K562 (cell line): ENCODE results near the gene HAGHL. TPM values are rescaled to one million over a fixed set of nuclear protein-coding genes. Genes with fewer than 3 reads are reported as not detected.

Experiments
- CBX3 ChIP-seq, 2 experiments: IDR thresholded peaks; 1 replicate in 1 of 2; 2 replicates in 1 of 2; pipeline ENCODE4 v1.6.1; 2012; ENCODE audit warnings: inconsistent platforms in 2 of 2, low read length in 2 of 2, borderline replicate concordance in 1 of 2, control low read depth in 1 of 2
- CBX5 ChIP-seq: IDR thresholded peaks from 2 replicates; pipeline ENCODE4 v1.6.1; 2014; ENCODE audit warnings: low read depth, borderline replicate concordance
- CTBP1 ChIP-seq: fragments of 450-650 bp; IDR thresholded peaks from 2 replicates; pipeline ENCODE4 v1.6.1; 2016; ENCODE audit warnings: borderline replicate concordance
- HIVEP1 ChIP-seq: fragments of 250-450 bp; sonication (Bioruptor Pico); IDR thresholded peaks from 2 replicates; pipeline ENCODE4 v1.4.0; 2020; ENCODE audit warnings: mild to moderate bottlenecking
- HMBOX1 ChIP-seq: sonication (generic); IDR thresholded peaks from 2 replicates; pipeline ENCODE4 v1.6.1; 2016
- HNRNPLL ChIP-seq: fragments of 200-400 bp; formaldehyde crosslinking; IDR thresholded peaks from 2 replicates; pipeline ENCODE4 v1.6.1; 2017; ENCODE audit warnings: low read length, low read depth, mild to moderate bottlenecking; ENCODE audit not compliant: poor library complexity, severe bottlenecking
- HOXB6 ChIP-seq: fragments of 250-450 bp; sonication (Bioruptor Pico); IDR thresholded peaks from 2 replicates; pipeline ENCODE4 v1.5.1; 2022; ENCODE audit warnings: mild to moderate bottlenecking, borderline replicate concordance
- MAFK ChIP-seq: IDR thresholded peaks from 2 replicates; pipeline ENCODE4 v1.6.1; 2011; ENCODE audit warnings: low read length, improper control_type of control experiment
- MAX ChIP-seq: sonication (generic); formaldehyde crosslinking; IDR thresholded peaks from 2 replicates; pipeline ENCODE4 v1.9.0; 2022; ENCODE audit warnings: mild to moderate bottlenecking, missing genetic modification reagents
- MCM2 ChIP-seq: fragments of 450-650 bp; IDR thresholded peaks from 2 replicates; pipeline ENCODE4 v1.6.1; 2017; ENCODE audit warnings: low read depth, mild to moderate bottlenecking
- RBM14 ChIP-seq: fragments of 200-400 bp; formaldehyde crosslinking; IDR thresholded peaks from 2 replicates; pipeline ENCODE4 v1.6.1; 2018; ENCODE audit warnings: low read depth, mild to moderate bottlenecking, low read length, moderate library complexity, borderline replicate concordance; ENCODE audit not compliant: insufficient read depth
- SMAD1 ChIP-seq: fragments of 150-350 bp; IDR thresholded peaks from 2 replicates; pipeline ENCODE4 v1.6.1; 2014; ENCODE audit warnings: low read length, low read depth; ENCODE audit not compliant: partially characterized antibody
- SP1 ChIP-seq: sonication (generic); formaldehyde crosslinking; IDR thresholded peaks from 2 replicates; pipeline ENCODE4 v1.8.1; 2022; ENCODE audit warnings: mild to moderate bottlenecking, missing genetic modification reagents
- SPI1 ChIP-seq: IDR thresholded peaks from 2 replicates; pipeline ENCODE4 v1.6.1; 2011; ENCODE audit warnings: low read depth, low read length, control low read depth, borderline replicate concordance
- USF1 ChIP-seq: sonication (generic); formaldehyde crosslinking; IDR thresholded peaks from 2 replicates; pipeline ENCODE4 v1.9.0; 2022; ENCODE audit warnings: mild to moderate bottlenecking, missing genetic modification reagents
- ZNF740 ChIP-seq, 3 experiments: fragments of 200-800 bp in 1 of 3; sonication (Bioruptor generic) in 1 of 3; sonication (generic) in 1 of 3; formaldehyde crosslinking in 1 of 3; IDR thresholded peaks; 2 replicates each; pipeline versions ENCODE4 v1.6.1 to v1.8.0; 2016 to 2022; ENCODE audit warnings: mild to moderate bottlenecking in 2 of 3, missing compliant biosample characterization in 2 of 3, missing genetic modification characterization in 2 of 3, missing genetic modification reagents in 1 of 3
- polyA plus RNA-seq, 8 experiments: library from polyadenylated mRNA; depleted of rRNA in 4 of 8; stranded (reverse) in 5 of 8; unstranded in 3 of 8; fragments of >200 nt; fragmentation: Nextera tagmentation in 2 of 8; fragmentation: Illumina TruSeq in 1 of 8; extraction: Ambion mirVana in 2 of 8; extraction: Trizol in 1 of 8; gene quantifications; 2 replicates each; pipeline versions ENCODE4 v1.2.1 to v1.2.3, GENCODE V29; 2011 to 2014; ENCODE audit warnings: inconsistent platforms in 1 of 8, missing spikeins in 1 of 8
- total RNA-seq, 7 experiments: library from RNA; depleted of rRNA in 6 of 7; stranded (reverse); fragments of >200 nt in 6 of 7; fragmentation: Illumina TruSeq in 2 of 7; extraction: Trizol in 2 of 7; gene quantifications; 2 replicates each; pipeline versions ENCODE4 v1.2.1 to v1.2.3, GENCODE V29; 2011 to 2021; ENCODE audit warnings: low replicate concordance in 1 of 7
- TF ChIP-seq, protein P1 (sequence below): fragments of 250-450 bp; sonication (Bioruptor Pico); IDR thresholded peaks from 2 replicates; pipeline ENCODE4 v1.8.0; 2022; ENCODE audit warnings: moderate library complexity, mild to moderate bottlenecking, inconsistent platforms
- TF ChIP-seq, protein P2 (sequence below): sonication (generic); formaldehyde crosslinking; IDR thresholded peaks from 2 replicates; pipeline ENCODE4 v1.8.0; 2022; ENCODE audit warnings: missing genetic modification reagents, mild to moderate bottlenecking, moderate library complexity, borderline replicate concordance

HAGHL gene
- total and polyA plus RNA-seq, 9 of the 15 experiments (the other 6 are each of a cell fraction or from before 2014, with no cell fraction given) = 0.31 to 83.4 (median 20.7) TPM

GRCh38 chr16:714558-715476 lies 12.1 kb upstream of the HAGHL start, which contains the start of gene METRN (continued):
- TF ChIP-seq, protein P1, sequence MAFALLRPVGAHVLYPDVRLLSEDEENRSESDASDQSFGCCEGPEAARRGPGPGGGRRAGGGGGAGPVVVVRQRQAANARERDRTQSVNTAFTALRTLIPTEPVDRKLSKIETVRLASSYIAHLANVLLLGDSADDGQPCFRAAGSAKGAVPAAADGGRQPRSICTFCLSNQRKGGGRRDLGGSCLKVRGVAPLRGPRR (CRISPR knock-in tag) = no peak
- TF ChIP-seq CBX5 (no peak), HNRNPLL (peak; percentile 16), MCM2 (no peak), ZNF740 (CRISPR knock-in tag; IDR thresholded peaks at IDR 0.05) (peak; percentile 97), ZNF740 (tag; IDR thresholded peaks at IDR 0.05) (peak in 1 of 2 experiments; percentile 93; a peak in 2 of 4 replicates), HIVEP1 (CRISPR knock-in tag) (no peak), CTBP1 (peak; percentile 37), USF1 (CRISPR knock-in tag) (no peak), HMBOX1 (no peak), HOXB6 (CRISPR knock-in tag) (no peak), CBX3 (IDR thresholded peaks at IDR 0.05; ENCODE audit: borderline replicate concordance in 1 of 2, low read length in 2 of 2) (no peak), RBM14 (no peak), SP1 (CRISPR knock-in tag) (peak; percentile 54; the same call in 1 of the 2 replicates), SMAD1 (no peak), MAFK (no peak), SPI1 (no peak), MAX (CRISPR knock-in tag) (peak; percentile 20; the same call in 1 of the 2 replicates)
- TF ChIP-seq, protein P2, sequence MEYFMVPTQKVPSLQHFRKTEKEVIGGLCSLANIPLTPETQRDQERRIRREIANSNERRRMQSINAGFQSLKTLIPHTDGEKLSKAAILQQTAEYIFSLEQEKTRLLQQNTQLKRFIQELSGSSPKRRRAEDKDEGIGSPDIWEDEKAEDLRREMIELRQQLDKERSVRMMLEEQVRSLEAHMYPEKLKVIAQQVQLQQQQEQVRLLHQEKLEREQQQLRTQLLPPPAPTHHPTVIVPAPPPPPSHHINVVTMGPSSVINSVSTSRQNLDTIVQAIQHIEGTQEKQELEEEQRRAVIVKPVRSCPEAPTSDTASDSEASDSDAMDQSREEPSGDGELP = peak; percentile 17; the same call in 1 of the 2 replicates
